GM12878 (cell line): ENCODE data around the gene UROC1. TPM values are rescaled to one million over a fixed set of nuclear protein-coding genes. Genes with fewer than 3 reads are reported as not detected.

Experiments used
- ATAC-seq: fragments of 200-7000 bp; cut with Tn5 transposase; 3 replicates; pipeline ENCODE4 v1.9.1; 2020; ENCODE audit warnings: mild to moderate bottlenecking, moderate library complexity
- BruUV-seq: library from RNA; stranded (reverse); fragments of 400-500 nt; replicated peaks from 2 replicates; lab custom pipeline; 2021; lab: Mats Ljungman, UMichigan
- CTCF ChIA-PET: fragments of 300-600 bp; sonication (Branson Sonifier 250); formaldehyde crosslinking; extraction: SDS; loops from one replicate; lab custom pipeline; 2021; ENCODE audit warnings: inconsistent platforms; lab: Yijun Ruan, JAX
- POLR2A ChIA-PET: fragments of 350-600 bp; formaldehyde crosslinking; extraction: SDS; loops from one replicate; lab custom pipeline; 2021; ENCODE audit warnings: inconsistent platforms; lab: Charles Lee
- RAD21 ChIA-PET: fragments of 300-600 bp; sonication (Branson Sonifier 250); formaldehyde crosslinking; loops from one replicate; lab custom pipeline; 2023; ENCODE audit warnings: antibody characterized with exemption; ENCODE audit not compliant: unreplicated experiment; lab: Charles Lee
- SMC1A ChIA-PET: fragments of 300-600 bp; sonication (Branson Sonifier 250); formaldehyde crosslinking; loops from one replicate; lab custom pipeline; 2023; ENCODE audit not compliant: unreplicated experiment, uncharacterized antibody; lab: Charles Lee
- DNase-seq: peaks from one replicate; pipeline ENCODE4 v3.0.0-alpha.2; 2011; ENCODE audit warnings: low read depth, low spot score
- FAIRE-seq: peaks from 3 replicates; lab custom pipeline; 2011; peaks lifted over from hg19 to GRCh38; lab: Jason Lieb, UNC
- H2AFZ ChIP-seq: 2 replicates; pipeline ENCODE4 v1.6.0; 2011; ENCODE audit warnings: low read depth, low read length, control low read depth; ENCODE audit not compliant: control insufficient read depth
- H3K27ac ChIP-seq: 2 replicates; pipeline ENCODE4 v1.5.1; 2011; ENCODE audit warnings: control low read depth; ENCODE audit not compliant: control insufficient read depth, insufficient read depth
- H3K27me3 ChIP-seq, 2 experiments: replicated peaks in 1 of 2; 2 replicates each; pipeline versions ENCODE4 v1.6.0 to v1.6.1; 2011; ENCODE audit warnings: low read length in 1 of 2; ENCODE audit not compliant: control insufficient read depth in 2 of 2, insufficient read depth in 2 of 2
- H3K36me3 ChIP-seq, 2 experiments: 2 replicates each; pipeline ENCODE4 v1.5.1; 2011; ENCODE audit warnings: low read length in 1 of 2; ENCODE audit not compliant: control insufficient read depth in 2 of 2, insufficient read depth in 2 of 2
- H3K4me1 ChIP-seq: 2 replicates; pipeline ENCODE4 v1.6.1; 2011; ENCODE audit warnings: mild to moderate bottlenecking, low read length, moderate library complexity, mixed read lengths; ENCODE audit not compliant: control insufficient read depth, insufficient read depth
- H3K4me2 ChIP-seq: 2 replicates; pipeline ENCODE4 v1.6.0; 2011; ENCODE audit warnings: control low read depth; ENCODE audit not compliant: control insufficient read depth, insufficient read depth
- H3K4me3 ChIP-seq: fragments of 200-600 bp; sonication (generic); 2 replicates; pipeline ENCODE4 v1.5.1; 2016
- H3K79me2 ChIP-seq: 2 replicates; pipeline ENCODE4 v1.6.0; 2011; ENCODE audit warnings: low read length; ENCODE audit not compliant: control insufficient read depth, insufficient read depth
- H3K9ac ChIP-seq: 2 replicates; pipeline ENCODE4 v1.8.0; 2011; ENCODE audit warnings: low read length, control low read depth, mixed read lengths; ENCODE audit not compliant: control insufficient read depth, insufficient read depth
- H3K9me3 ChIP-seq: replicated peaks from 3 replicates; pipeline ENCODE4 v1.5.1; 2011; ENCODE audit warnings: mild to moderate bottlenecking, low read length; ENCODE audit not compliant: control insufficient read depth, insufficient read depth
- H4K20me1 ChIP-seq: 2 replicates; pipeline ENCODE4 v1.6.0; 2011; ENCODE audit not compliant: control insufficient read depth, insufficient read depth
- KLF5 ChIP-seq: fragments of 450-650 bp; IDR thresholded peaks from 2 replicates; pipeline ENCODE4 v1.6.1; 2014; ENCODE audit warnings: mild to moderate bottlenecking; ENCODE audit not compliant: partially characterized antibody
- MLLT1 ChIP-seq: fragments of 450-650 bp; IDR thresholded peaks from 2 replicates; pipeline ENCODE4 v1.6.1; 2016; ENCODE audit warnings: mild to moderate bottlenecking
- NFYB ChIP-seq: IDR thresholded peaks from 2 replicates; pipeline ENCODE4 v1.6.1; 2011; ENCODE audit warnings: low read depth, mild to moderate bottlenecking, low read length, improper control_type of control experiment, moderate library complexity; ENCODE audit not compliant: insufficient read depth
- POLR2AphosphoS2 ChIP-seq: IDR thresholded peaks from 2 replicates; pipeline ENCODE4 v1.6.1; 2011; ENCODE audit warnings: low read depth, mild to moderate bottlenecking, low read length, improper control_type of control experiment, moderate library complexity
- RELB ChIP-seq: fragments of 450-650 bp; IDR thresholded peaks from 2 replicates; pipeline ENCODE4 v1.6.1; 2017; ENCODE audit warnings: low read depth, mild to moderate bottlenecking, moderate library complexity
- SPI1 ChIP-seq: IDR thresholded peaks from 2 replicates; pipeline ENCODE4 v1.6.1; 2011; ENCODE audit warnings: low read depth, mild to moderate bottlenecking, low read length, moderate library complexity, borderline replicate concordance; ENCODE audit not compliant: insufficient read depth
- STAT3 ChIP-seq: IDR thresholded peaks from 2 replicates; pipeline ENCODE4 v1.6.1; 2011; ENCODE audit warnings: low read depth, low read length, improper control_type of control experiment
- WGBS: methylation state at CpG from one replicate; pipeline ENCODE4 v1.1.6; 2016; ENCODE audit warnings: low lambda C conversion rate; ENCODE audit not compliant: insufficient replicate concordance, insufficient coverage; ENCODE audit errors: missing lambda C conversion rate; 5-methylcytosine and 5-hydroxymethylcytosine counted together
- in situ Hi-C: fragments of 300-500 bp; cut with MboI; formaldehyde crosslinking; loops from 9 replicates; pipeline ENCODE4 v1.14.3; 2018; ENCODE audit warnings: mixed read lengths
- intact Hi-C: fragments of 100-400 bp; cut with micrococcal nuclease; formaldehyde crosslinking; loops from one replicate; pipeline ENCODE4 v1.14.2; 2022; ENCODE audit not compliant: unreplicated experiment
- polyA plus RNA-seq, 11 experiments: library from polyadenylated mRNA; depleted of rRNA in 4 of 11; unstranded in 6 of 11; stranded (reverse) in 5 of 11; fragments of >200 nt; fragmentation: Nextera tagmentation in 4 of 11; fragmentation: Illumina TruSeq in 1 of 11; extraction: Ambion mirVana in 4 of 11; extraction: Trizol in 1 of 11; gene quantifications; 1 replicate in 1 of 11; 2 replicates in 10 of 11; pipeline versions ENCODE4 v1.2.1 to v1.2.3, GENCODE V29; 2011 to 2016; ENCODE audit warnings: inconsistent platforms in 2 of 11, missing spikeins in 2 of 11, low read depth in 1 of 11
- total RNA-seq, 4 experiments: library from RNA; depleted of rRNA in 3 of 4; stranded (reverse); fragments of >200 nt in 3 of 4; fragmentation: Illumina TruSeq in 1 of 4; extraction: Trizol in 1 of 4; gene quantifications; 2 replicates each; pipeline versions ENCODE4 v1.2.1 to v1.2.3, GENCODE V29; 2013 to 2021

UROC1 gene
- total and polyA plus RNA-seq, 10 of the 15 experiments (the other 5 are each of a cell fraction or from before 2014, with no cell fraction given) = 0.04 TPM; not detected in 9

- ChIA-PET CTCF (interaction anchor here (0.6 to 1.9 kb wide), 6 partner anchors 33 to 387 kb away, joined by 3 to 7 read pairs (median 4); no protein-coding TSS in a partner anchor), SMC1A (interaction anchor here (1.1 to 1.8 kb wide), 8 partner anchors 11 to 96 kb away, joined by 3 to 6 read pairs (median 4); no protein-coding TSS in a partner anchor), POLR2A (interaction anchor here (0.7 kb wide), 1 partner anchor 43 kb away, joined by 3 read pairs; no protein-coding TSS in a partner anchor), RAD21 (interaction anchor here (1.2 kb wide), 2 partner anchors 91 to 509 kb away, joined by 3 to 4 read pairs; no protein-coding TSS in a partner anchor)
- peaks cover 30% of the 10 kb centered on the region for H3K79me2 ChIP-seq
- WGBS = 86% methylated on average over 8 of the region's 8 CpGs
- H3K9ac ChIP-seq = no peak overlapping the region
- TF ChIP-seq STAT3 (no peak), POLR2AphosphoS2 (no peak), KLF5 (no peak), MLLT1 (peak; percentile 49; the same call in 1 of the 2 replicates), NFYB (peak; percentile 64), SPI1 (0 out of 2 replicates have a peak, but pooled peaks have one; percentile 15), RELB (peak; percentile 45; the same call in 1 of the 2 replicates)
- H3K27ac ChIP-seq = no peak overlapping the region
- H3K4me2 ChIP-seq = peak overlapping the region; percentile 56
- FAIRE-seq (peak; percentile 74), ATAC-seq (peak; percentile 21), DNase-seq (peak; percentile 21)
- no peak overlapping the region for H2AFZ ChIP-seq
- peaks cover 9% of the 10 kb centered on the region; the same call in 1 of the 2 replicates for H3K4me1 ChIP-seq
- in situ Hi-C loops = loop anchor here (10.0 kb wide), 1 partner anchor 558 kb away; no protein-coding TSS in a partner anchor
- H4K20me1 ChIP-seq = peaks cover 11% of the 10 kb centered on the region; the same call in 1 of the 2 replicates
- H3K4me3 ChIP-seq = peak overlapping the region; percentile 64
- peaks cover 12 to 19% of the 10 kb centered on the region in 2 experiments for H3K36me3 ChIP-seq
- BruUV-seq = TSS peak; percentile 59
- intact Hi-C loops = loop anchor here (10.0 kb wide), 1 partner anchor 228 kb away; no protein-coding TSS in a partner anchor
- H3K27me3 ChIP-seq = no peaks in the 10 kb centered on the region
- H3K9me3 ChIP-seq = no peaks in the 10 kb centered on the region
These were observed 45.1 kb downstream of the UROC1 start for GRCh38 chr3:126472277-126473006.
